ENCODE results near the gene PSMC6. TPM values are rescaled to one million over a fixed set of nuclear protein-coding genes. Genes with fewer than 3 reads are reported as not detected.

The PSMC6 gene
- total and polyA plus RNA-seq, 2 of the 8 experiments (the other 6 are each of a cell fraction or from before 2014, with no cell fraction given): 45.1 to 107 TPM

Other genes starting within 250 kb of the PSMC6 start
- 14.3 and 15.3 TPM in 2 replicates for gene TXNDC16, start 154.7 kb upstream of the PSMC6 start, total RNA-seq (2021; fragmentation: NEBNext Ultra II Directional; extraction: Animal tissue kit (Norgen Biotek cat#: 25700))
- gene TXNDC16, start 154.7 kb upstream of the PSMC6 start, polyA plus RNA-seq (2011; rRNA removed): 3.2 and 6.7 TPM in 2 replicates
- 3.2 and 4.3 TPM in 2 replicates for gene GPR137C, start 154.4 kb upstream of the PSMC6 start, total RNA-seq (2021; fragmentation: NEBNext Ultra II Directional; extraction: Animal tissue kit (Norgen Biotek cat#: 25700))
- 1.7 and 2.7 TPM in 2 replicates for gene GPR137C, start 154.4 kb upstream of the PSMC6 start, polyA plus RNA-seq (2011; rRNA removed)
- 36.5 and 42.0 TPM in 2 replicates for gene ERO1A, start 11.6 kb upstream of the PSMC6 start, total RNA-seq (2021; fragmentation: NEBNext Ultra II Directional; extraction: Animal tissue kit (Norgen Biotek cat#: 25700))
- 10.9 and 15.7 TPM in 2 replicates for gene ERO1A, start 11.6 kb upstream of the PSMC6 start, polyA plus RNA-seq (2011; rRNA removed)
- 26.6 and 29.0 TPM in 2 replicates for gene STYX, start 23.0 kb downstream of the PSMC6 start, total RNA-seq (2021; fragmentation: NEBNext Ultra II Directional; extraction: Animal tissue kit (Norgen Biotek cat#: 25700))
- 5.6 and 8.3 TPM in 2 replicates for gene STYX, start 23.0 kb downstream of the PSMC6 start, polyA plus RNA-seq (2011; rRNA removed)
- 54.1 and 56.4 TPM in 2 replicates for gene GNPNAT1, start 84.4 kb downstream of the PSMC6 start, total RNA-seq (2021; fragmentation: NEBNext Ultra II Directional; extraction: Animal tissue kit (Norgen Biotek cat#: 25700))
- 22.8 and 25.5 TPM in 2 replicates for gene GNPNAT1, start 84.4 kb downstream of the PSMC6 start, polyA plus RNA-seq (2011; rRNA removed)
- gene FERMT2, start 243.8 kb downstream of the PSMC6 start, total RNA-seq (2021; fragmentation: NEBNext Ultra II Directional; extraction: Animal tissue kit (Norgen Biotek cat#: 25700)): 120 and 142 TPM in 2 replicates
- 51.4 and 53.3 TPM in 2 replicates for gene FERMT2, start 243.8 kb downstream of the PSMC6 start, polyA plus RNA-seq (2011; rRNA removed)

All from H1 (cell line).